Upper lobe of left lung (tissue), 4 donors: ENCODE data around the gene MT1G.

Experiments used
- EP300 ChIP-seq, 4 donors: sonication (generic); formaldehyde crosslinking; IDR thresholded peaks; one replicate each; pipeline ENCODE4 v1.5.1; 2017; ENCODE audit warnings: antibody characterized with exemption in 4 of 4, control low read depth in 2 of 4
- POLR2A ChIP-seq, 4 donors: fragments of 450-650 bp; IDR thresholded peaks; one replicate each; pipeline ENCODE4 v1.5.1; 2016 to 2017; ENCODE audit warnings: antibody characterized with exemption in 4 of 4, mild to moderate bottlenecking in 2 of 4
- TF ChIP-seq, protein P1 (sequence below), 6 experiments: fragments of 450-650 bp in 4 of 6; fragments of 200-600 bp in 2 of 6; sonication (generic) in 2 of 6; IDR thresholded peaks; one replicate each; pipeline ENCODE4 v1.5.1; 2016 to 2019; ENCODE audit warnings: antibody characterized with exemption in 6 of 6

DNA sequence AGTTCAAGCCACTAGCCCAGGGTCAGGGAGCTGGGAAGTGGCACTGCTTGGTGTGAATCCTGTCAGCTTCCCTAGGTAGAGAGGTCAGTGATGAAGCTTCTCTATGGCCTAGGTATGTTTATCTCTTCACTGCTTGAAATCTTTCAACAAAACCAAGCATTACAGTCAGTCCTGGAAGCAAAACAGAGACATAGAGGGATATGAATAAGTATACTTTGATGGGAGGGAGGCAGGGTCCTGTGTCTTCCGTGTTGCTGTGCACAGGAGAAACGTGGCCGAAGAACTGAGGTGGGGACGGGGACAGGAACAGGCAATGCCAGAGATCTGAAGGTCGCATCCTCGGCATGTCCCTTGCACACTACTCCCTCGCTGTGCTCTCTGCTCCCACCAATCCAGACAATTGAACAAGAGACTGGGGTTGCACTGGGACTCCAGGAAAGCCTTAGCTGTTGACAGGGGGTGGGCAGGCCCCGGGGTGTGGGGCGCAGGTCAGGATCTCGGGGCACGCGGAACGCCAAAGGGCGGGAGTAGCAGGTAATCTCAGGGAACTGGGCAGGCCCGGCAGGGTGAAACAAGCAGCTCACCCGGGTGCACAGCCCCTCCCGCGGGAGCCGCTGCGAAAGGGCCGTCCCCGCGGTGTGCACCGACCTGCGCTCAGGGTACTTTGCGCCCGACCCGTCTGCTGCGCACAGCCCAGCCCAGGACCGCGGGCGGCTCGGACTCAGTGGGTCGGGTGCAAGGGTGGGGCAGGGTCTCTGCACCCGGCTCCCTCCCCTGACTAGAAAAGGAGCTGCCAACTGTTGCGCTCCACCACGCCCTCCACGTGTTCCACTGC is 1.4 kb upstream of the MT1G start, which contains the start of gene MT1H:
- TF ChIP-seq, protein P1, sequence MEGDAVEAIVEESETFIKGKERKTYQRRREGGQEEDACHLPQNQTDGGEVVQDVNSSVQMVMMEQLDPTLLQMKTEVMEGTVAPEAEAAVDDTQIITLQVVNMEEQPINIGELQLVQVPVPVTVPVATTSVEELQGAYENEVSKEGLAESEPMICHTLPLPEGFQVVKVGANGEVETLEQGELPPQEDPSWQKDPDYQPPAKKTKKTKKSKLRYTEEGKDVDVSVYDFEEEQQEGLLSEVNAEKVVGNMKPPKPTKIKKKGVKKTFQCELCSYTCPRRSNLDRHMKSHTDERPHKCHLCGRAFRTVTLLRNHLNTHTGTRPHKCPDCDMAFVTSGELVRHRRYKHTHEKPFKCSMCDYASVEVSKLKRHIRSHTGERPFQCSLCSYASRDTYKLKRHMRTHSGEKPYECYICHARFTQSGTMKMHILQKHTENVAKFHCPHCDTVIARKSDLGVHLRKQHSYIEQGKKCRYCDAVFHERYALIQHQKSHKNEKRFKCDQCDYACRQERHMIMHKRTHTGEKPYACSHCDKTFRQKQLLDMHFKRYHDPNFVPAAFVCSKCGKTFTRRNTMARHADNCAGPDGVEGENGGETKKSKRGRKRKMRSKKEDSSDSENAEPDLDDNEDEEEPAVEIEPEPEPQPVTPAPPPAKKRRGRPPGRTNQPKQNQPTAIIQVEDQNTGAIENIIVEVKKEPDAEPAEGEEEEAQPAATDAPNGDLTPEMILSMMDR (IDR thresholded peaks at IDR 0.05) = no peak
- TF ChIP-seq POLR2A (IDR thresholded peaks at IDR 0.05) (no peak), EP300 (IDR thresholded peaks at IDR 0.05) (no peak)
